Activated CD4-positive, alpha-beta T cell treated with anti-CD3 and anti-CD28 coated beads for 1 hour (primary cell): ENCODE measurements around the gene SLC2A13.
"Not testable (repeated sequence)": the region's sequence is repeated elsewhere in the genome, so short reads cannot be mapped to it uniquely, and the experiment has no call there.

Source experiments
- DNase-seq: peaks from one replicate; pipeline ENCODE4 v3.0.0-alpha.2; 2020

Gene SLC2A13

DNA sequence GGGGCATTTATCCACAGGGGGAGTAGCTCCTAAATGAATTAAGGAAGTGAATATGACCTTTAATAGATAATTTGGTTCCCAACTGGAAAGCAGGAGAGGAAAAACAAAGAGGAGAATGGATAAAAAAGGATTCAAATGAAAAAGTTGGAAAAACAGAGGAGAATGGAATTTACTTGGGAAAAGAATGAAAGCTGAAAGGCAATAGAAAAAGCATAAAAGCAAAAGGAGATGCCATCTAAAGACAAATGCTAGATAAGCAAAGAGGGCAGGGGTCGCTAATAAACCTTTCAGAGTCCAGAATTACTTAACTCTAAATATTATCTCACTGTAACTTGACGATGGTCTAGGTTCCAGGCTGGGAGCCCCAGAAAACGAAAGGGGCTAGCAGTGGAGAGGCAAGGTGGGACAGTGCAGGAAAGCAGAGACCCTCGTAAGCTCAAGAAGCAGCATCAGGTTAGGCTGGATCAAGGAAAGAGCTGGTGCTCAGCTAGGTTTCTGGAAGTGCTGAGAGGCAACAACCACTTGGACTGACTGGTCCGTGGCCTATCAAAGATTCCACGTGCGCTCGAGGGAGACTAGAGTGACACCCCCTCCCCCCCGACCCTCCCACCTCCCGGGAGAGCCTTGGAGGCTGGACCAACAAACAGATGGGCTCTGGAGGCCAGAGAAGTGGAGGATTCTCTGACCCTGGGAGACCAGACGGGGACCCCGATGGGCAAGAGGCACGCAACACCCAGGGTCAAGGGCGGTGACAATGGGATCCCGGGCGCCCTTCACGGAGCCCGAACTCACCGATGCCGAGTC is 1.2 kb downstream of the SLC2A13 start:
- no peak for DNase-seq

DNA sequence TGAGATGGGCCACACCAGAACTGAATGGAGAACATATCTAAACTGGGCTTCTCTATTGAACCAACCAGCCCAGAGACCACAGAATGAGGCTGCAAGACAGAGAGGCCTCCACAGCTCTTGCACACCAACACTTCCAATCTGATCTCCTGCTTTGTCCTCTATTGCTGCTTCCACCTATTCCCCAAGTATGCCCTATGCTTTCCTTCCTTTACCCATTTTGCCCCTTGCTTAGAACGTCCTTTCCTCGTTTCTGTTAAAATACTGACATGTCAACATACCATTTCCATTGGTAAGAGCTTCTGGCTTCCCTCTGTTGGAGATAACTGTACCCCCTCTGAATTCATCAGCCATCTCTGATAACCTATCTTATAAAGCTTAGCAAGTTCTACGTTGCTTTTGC is 2.8 kb downstream of the SLC2A13 start:
- DNase-seq, result no peak

- no peak for DNase-seq
Measured at GRCh38 chr12:40101747-40102146, 4.1 kb downstream of the SLC2A13 start.

- no peak for DNase-seq
Measured at GRCh38 chr12:40099423-40099853, 6.4 kb downstream of the SLC2A13 start.

- no peak for DNase-seq
Measured at GRCh38 chr12:40098406-40099145, 7.3 kb downstream of the SLC2A13 start.

- no peak for DNase-seq
Measured at GRCh38 chr12:40093512-40093911, 12.4 kb downstream of the SLC2A13 start.

GRCh38 chr12:40086471-40086870 is 19.4 kb downstream of the SLC2A13 start:
- no peak for DNase-seq

- DNase-seq, result no peak
Measured at GRCh38 chr12:40078266-40078665, 27.6 kb downstream of the SLC2A13 start.

DNA sequence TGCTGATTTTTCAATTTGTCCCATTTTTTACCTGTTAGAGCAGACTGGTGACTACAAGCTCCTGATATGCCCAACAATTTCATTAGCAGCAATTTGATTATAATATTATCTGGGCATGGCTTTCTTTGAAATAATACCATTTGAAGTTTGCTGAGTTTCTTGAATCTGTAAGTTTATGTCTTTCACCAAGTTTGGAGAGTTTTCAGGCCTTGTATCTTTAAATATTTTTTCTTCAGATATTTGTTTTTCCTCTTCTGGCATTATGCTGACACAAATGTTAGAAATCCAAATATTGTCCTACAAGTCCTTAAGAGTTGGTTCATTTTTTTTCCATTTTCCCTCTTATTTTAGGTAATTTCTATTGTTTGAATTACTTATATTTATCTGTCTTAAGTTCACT is 30.4 kb downstream of the SLC2A13 start:
- DNase-seq, result no peak

DNA sequence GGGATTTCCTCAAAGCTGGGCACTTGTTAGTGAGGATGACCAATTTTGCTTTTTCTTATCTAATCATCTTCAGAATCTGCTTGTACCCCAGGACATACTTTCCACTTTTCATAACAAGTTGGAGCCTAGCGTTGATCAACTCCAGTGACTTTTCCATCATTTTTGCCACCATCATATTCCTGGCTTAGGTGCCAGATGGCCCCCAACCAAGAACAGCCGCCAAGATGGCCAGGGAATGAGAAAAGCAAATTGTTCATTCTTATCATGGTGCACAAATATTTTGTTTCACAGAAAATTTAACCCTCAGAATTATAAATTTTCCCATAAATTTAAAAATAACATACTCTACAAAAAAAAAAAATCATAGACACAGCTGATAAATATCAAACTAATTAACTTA is 37.5 kb downstream of the SLC2A13 start:
- DNase-seq, result no peak

DNA sequence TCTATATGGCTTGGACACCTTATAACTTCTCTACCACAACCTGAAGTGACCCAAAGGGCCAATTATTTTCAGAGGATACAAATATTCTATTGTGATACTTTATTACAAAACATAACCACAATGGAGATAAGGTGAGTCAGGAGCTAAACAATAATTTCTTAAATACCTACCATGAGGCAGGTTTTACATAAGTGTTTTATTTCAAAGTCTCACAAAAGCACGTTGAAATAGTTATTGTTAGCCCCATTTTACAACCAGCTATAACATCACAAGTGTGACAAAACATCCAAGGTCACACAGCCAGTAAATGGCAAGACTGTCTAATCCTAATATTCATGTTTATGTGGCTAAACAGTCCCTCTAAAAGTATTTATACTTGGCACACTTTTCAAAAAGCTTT is 40.2 kb downstream of the SLC2A13 start:
- no peak for DNase-seq

DNA sequence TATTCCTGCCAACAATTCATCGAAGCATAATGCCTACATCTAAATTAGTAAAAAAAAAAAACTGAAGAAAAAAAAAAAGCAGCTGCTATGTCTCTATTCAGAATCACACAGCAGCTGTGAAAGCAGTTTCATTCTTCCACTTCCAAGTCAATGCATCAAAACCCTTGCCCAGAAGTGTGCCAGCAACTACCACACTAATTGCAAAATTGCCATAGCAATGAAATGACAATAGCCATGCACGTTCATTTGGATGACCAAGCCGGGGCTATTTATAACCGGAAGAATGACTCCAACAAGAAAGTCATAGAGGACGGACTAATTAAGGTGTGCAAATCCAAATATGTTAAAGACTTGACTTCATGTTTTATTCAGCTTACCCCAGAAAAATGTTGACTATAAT is 42.5 kb downstream of the SLC2A13 start:
- no peak for DNase-seq

DNA sequence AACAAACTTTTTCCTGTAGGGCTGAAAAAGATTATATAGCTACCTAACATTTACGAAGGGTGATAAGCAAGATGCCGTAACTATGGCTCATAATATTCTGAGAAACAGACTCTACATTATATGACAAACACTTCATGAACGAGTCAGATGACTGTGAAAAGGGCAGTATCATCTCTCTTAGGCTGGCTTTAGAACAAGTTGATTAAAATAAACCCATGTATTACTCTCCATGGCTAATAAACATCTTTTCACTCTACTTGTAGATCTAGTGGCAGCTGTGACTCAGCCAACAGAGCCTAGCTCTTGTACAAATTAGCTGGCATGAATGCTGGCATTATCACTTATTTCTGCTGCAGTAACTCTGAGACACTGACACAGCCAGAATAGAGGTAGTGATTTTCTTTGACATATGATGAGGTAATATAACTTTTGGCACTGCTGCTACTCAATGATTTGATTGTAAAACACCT is 47.1 kb downstream of the SLC2A13 start:
- DNase-seq, result no peak

DNA sequence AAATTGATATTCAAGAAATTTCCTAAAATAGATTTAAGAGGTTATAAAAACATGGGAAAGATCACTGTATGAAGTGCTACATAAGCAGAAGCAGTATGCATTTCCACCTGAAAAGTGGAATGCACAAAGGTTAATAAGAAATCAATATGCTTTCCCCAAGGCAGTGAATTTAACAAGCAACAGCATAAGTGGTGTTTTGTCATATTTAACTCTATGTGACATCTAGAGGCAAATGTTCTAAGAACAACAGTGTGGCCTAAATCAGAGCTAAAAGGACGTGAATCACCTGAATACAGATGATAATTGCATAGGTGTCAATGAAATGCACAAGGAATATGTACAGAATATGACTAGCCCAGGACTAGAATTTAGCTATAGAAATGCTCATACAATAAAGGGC is 49.5 kb downstream of the SLC2A13 start:
- no peak for DNase-seq

GRCh38 chr12:40055776-40056175 is 50.1 kb downstream of the SLC2A13 start:
- DNase-seq, result no peak

DNA sequence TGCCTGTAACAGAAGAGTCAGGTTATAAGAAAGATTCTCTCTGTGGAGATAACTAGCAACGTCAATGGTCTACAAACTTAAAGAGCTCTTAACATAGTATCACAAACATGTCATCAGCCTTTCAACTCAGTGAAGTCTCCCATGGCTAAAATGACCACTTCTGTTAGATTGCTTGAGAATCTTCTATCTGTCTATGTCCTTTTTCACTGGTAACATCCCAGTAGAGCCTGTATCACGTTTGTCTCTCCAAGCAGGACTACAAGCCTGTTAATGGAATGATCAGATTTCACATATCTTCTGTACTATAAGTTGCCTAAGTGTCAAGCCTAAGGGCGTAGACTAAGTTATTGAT is 50.7 kb downstream of the SLC2A13 start:
- no peak for DNase-seq

GRCh38 chr12:40054555-40055227 is 51.2 kb downstream of the SLC2A13 start:
- no peak for DNase-seq

GRCh38 chr12:40049268-40049667 is 56.6 kb downstream of the SLC2A13 start:
- DNase-seq, result no peak

DNA sequence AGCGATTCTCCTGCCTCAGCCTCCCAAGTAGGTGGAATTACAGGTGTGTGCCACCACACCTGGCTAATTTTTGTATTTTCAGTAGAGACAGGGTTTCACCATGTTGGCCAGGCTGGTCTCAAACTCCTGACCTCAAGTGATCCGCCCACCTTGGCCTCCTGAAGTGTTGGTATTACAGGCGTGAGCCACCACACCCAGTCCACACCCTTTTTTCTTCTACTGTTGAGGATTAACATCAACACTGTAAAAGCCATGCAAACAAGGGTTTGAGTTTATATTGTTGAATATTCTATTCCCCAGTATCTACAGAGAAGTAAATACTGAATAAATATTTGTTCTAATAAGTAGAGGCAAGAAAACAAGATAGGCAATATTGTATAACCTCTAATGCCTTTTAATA is 58.9 kb downstream of the SLC2A13 start:
- not testable (repeated sequence) for DNase-seq

GRCh38 chr12:40045656-40046055 is 60.2 kb downstream of the SLC2A13 start:
- DNase-seq, result no peak

DNA sequence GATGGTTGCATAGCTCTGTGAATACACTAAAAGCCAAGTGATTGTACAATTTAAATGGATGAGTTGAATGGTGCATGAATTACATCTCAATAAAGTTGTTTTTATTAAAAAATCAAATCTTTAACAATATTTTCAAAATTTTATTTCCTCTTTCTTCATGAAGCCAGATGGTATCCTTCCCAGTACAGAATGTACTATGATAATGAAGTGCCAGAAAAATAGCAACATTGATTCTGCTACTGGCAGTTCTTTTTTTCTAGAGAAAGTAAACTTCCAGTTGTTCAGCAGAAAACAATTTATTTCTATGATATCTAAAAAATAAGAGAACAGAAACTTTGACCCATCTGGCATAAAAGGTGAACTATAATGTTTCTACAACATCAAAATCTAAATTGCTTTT is 61.5 kb downstream of the SLC2A13 start:
- DNase-seq, result no peak

DNA sequence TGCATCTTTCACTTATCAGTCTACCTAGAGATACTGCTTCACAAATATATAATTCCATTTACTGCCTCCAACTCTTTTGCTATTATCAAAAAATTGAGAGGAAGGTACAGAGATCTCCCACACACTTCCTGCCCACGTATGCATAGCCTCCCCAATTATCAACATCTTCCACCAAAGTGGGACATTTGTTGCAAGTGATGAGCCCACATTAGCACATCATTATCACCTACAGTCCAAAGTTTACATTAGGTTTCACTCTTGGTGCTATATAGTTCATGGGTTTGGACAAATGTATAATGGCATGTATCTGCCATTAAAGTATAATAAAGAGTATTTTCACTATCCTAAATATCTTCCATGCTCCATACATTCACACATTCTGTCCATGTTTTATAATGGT is 66.3 kb downstream of the SLC2A13 start:
- DNase-seq, result no peak

- DNase-seq, result no peak
Measured at GRCh38 chr12:40038619-40039018, 67.3 kb downstream of the SLC2A13 start.

DNA sequence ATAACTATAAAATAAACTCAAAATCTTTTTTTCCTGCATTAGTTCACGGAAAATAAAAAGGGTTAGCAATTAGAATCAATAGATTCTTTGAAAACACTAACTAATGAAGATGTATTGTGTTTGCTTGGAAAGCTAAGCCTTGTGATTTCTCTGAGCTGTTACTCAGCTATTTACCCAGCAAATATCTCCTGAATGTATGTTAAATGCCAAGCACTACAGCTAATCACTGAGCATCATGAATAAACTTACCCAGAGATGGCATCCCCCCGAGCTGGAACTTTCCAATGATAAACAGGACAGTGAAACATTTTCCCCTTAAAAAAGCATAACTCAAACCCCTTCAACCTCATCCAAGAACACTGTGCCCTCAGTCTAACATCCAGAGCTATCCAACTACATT is 71.2 kb downstream of the SLC2A13 start:
- no peak for DNase-seq
